SK-N-MC (cell line): ENCODE results near the gene FCHSD2.

Source experiments
- DNase-seq: peaks from one replicate; pipeline ENCODE4 v3.0.0-alpha.2; 2011; ENCODE audit warnings: low read depth, low spot score
- H3K27ac ChIP-seq: fragments of 200-600 bp; sonication (generic); 2 replicates; pipeline ENCODE4 v1.5.1; 2016; ENCODE audit warnings: mixed run types
- H3K36me3 ChIP-seq: fragments of 200-600 bp; sonication (generic); 2 replicates; pipeline ENCODE4 v1.6.1; 2017; ENCODE audit warnings: antibody characterized with exemption, low read length, mixed read lengths; ENCODE audit not compliant: insufficient read depth
- H3K4me3 ChIP-seq: fragments of 200-600 bp; sonication (generic); 2 replicates; pipeline ENCODE4 v1.5.1; 2016
- H3K9ac ChIP-seq: fragments of 200-600 bp; sonication (generic); 2 replicates; pipeline ENCODE4 v1.8.0; 2017; ENCODE audit warnings: mixed run types, mixed read lengths; ENCODE audit not compliant: insufficient read length
- H3K9me3 ChIP-seq: fragments of 200-600 bp; sonication (generic); 2 replicates; pipeline ENCODE4 v1.6.1; 2017; ENCODE audit warnings: low read depth, mild to moderate bottlenecking, antibody characterized with exemption, low read length, moderate library complexity, mixed read lengths
- EZH2 ChIP-seq: fragments of 200-600 bp; sonication (generic); IDR thresholded peaks from one replicate; pipeline ENCODE4 v1.6.1; 2017; ENCODE audit warnings: antibody characterized with exemption
- FOXP2 ChIP-seq: optimal IDR thresholded peaks from 2 replicates; pipeline ENCODE3; 2011; ENCODE audit warnings: mild to moderate bottlenecking, moderate library complexity; ENCODE audit not compliant: insufficient read depth; ENCODE audit errors: extremely low read length, control extremely low read depth
- POLR2AphosphoS5 ChIP-seq: IDR thresholded peaks from 2 replicates; pipeline ENCODE4 v1.6.1; 2012; ENCODE audit warnings: mild to moderate bottlenecking, low read depth, low read length, borderline replicate concordance

Gene FCHSD2

GRCh38 chr11:72900013-72900412 is 242.1 kb downstream of the FCHSD2 start:
- Histone ChIP-seq H3K9me3 (no peaks in the 10 kb centered on the region), H3K4me3 (no peak overlapping the region), H3K36me3 (peaks cover 20% of the 10 kb centered on the region), H3K27ac (no peak overlapping the region), H3K9ac (no peak overlapping the region)
- DNase-seq: no peak
- TF ChIP-seq EZH2: no peak
- no peak for TF ChIP-seq FOXP2
- no peak for TF ChIP-seq POLR2AphosphoS5

DNA sequence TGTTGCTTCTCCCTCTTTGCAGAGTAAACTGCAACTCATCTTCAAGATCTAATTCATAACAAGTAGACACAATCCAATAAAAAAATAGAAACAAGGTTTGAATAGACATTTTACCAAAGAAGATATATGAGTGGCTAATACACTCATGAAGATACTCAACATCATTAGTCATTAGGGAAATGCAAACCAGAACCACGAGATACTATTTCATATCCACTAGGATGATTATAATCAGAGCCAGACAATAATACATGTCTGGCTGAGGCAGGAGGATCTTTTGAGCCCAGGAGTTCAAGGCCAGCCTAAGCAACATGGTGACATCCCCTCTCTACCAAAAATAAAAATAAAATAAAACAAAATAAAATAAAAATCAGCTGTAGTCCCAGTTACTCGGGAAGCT is 242.9 kb downstream of the FCHSD2 start:
- TF ChIP-seq POLR2AphosphoS5 (no peak), EZH2 (no peak), FOXP2 (no peak)

GRCh38 chr11:72897506-72897905 is 244.6 kb downstream of the FCHSD2 start:
- H3K9me3 ChIP-seq: no peaks in the 10 kb centered on the region
- H3K4me3 ChIP-seq: no peak overlapping the region
- peaks cover 24% of the 10 kb centered on the region for H3K36me3 ChIP-seq
- no peak for TF ChIP-seq EZH2
- no peak overlapping the region for H3K27ac ChIP-seq
- H3K9ac ChIP-seq: no peak overlapping the region
- no peak for DNase-seq

More for the DNA sequence above, 242.9 kb downstream of the FCHSD2 start:
- no peak overlapping the region for H3K4me3 ChIP-seq
- no peaks in the 10 kb centered on the region for H3K9me3 ChIP-seq
- no peak overlapping the region for H3K9ac ChIP-seq
- no peak overlapping the region for H3K27ac ChIP-seq
- no peak for DNase-seq
- H3K36me3 ChIP-seq: peaks cover 20% of the 10 kb centered on the region

DNA sequence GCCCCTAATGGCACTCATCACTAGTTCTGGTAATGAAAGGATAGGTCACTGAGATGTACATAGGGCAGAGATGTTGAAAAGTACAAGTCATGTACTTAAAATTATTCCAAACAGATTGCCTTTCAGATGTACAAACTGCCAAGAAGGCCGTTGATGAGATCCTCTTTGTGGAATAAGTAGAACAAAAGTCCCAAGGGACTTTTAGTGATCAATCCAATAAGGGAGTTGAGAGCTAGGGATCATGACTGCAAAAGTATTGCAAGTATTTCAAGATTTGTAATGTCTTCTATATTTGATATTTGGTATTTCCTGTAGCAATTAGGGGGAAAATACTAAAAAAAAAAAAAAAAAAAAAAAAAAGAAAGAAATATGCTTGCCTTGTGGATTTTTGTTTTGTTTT is 245.7 kb downstream of the FCHSD2 start:
- peaks cover 21% of the 10 kb centered on the region for H3K36me3 ChIP-seq
- DNase-seq: no peak

GRCh38 chr11:72890881-72891280 is 251.2 kb downstream of the FCHSD2 start:
- no peak overlapping the region for H3K27ac ChIP-seq
- H3K4me3 ChIP-seq: no peak overlapping the region
- H3K36me3 ChIP-seq: peaks cover 39% of the 10 kb centered on the region
- TF ChIP-seq EZH2 (no peak), FOXP2 (no peak), POLR2AphosphoS5 (no peak)
- no peaks in the 10 kb centered on the region for H3K9me3 ChIP-seq
- DNase-seq: no peak
- no peak overlapping the region for H3K9ac ChIP-seq

More for the DNA sequence above, 245.7 kb downstream of the FCHSD2 start:
- no peak overlapping the region for H3K9ac ChIP-seq
- no peak overlapping the region for H3K27ac ChIP-seq
- H3K9me3 ChIP-seq: no peaks in the 10 kb centered on the region
- H3K4me3 ChIP-seq: no peak overlapping the region
- TF ChIP-seq EZH2: no peak
- no peak for TF ChIP-seq FOXP2
- no peak for TF ChIP-seq POLR2AphosphoS5

DNA sequence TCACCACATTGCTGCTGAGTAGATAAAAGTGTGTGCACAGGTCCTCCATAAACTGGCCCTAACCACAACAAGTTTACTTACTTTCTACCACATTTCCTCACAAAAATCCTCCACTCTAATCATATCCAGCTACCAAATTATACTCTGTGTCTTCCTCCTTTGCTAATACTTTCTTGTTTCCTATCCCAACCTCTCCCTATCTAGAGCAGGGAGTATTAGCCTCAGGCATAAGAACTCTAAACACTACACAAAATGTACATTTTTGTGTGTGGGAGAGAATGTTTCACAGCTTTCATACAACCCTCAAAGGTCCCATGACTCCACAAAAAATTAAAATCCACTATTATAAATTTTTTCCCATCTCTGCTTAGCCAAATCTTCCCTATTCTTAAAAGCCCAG is 255.5 kb downstream of the FCHSD2 start:
- Histone ChIP-seq H3K36me3 (peaks cover 52% of the 10 kb centered on the region), H3K27ac (peak overlapping the region; percentile 74; the same call in 1 of the 2 replicates), H3K9me3 (no peaks in the 10 kb centered on the region), H3K4me3 (no peak overlapping the region), H3K9ac (no peak overlapping the region)
- TF ChIP-seq POLR2AphosphoS5 (no peak), FOXP2 (no peak), EZH2 (no peak)
- no peak for DNase-seq

DNA sequence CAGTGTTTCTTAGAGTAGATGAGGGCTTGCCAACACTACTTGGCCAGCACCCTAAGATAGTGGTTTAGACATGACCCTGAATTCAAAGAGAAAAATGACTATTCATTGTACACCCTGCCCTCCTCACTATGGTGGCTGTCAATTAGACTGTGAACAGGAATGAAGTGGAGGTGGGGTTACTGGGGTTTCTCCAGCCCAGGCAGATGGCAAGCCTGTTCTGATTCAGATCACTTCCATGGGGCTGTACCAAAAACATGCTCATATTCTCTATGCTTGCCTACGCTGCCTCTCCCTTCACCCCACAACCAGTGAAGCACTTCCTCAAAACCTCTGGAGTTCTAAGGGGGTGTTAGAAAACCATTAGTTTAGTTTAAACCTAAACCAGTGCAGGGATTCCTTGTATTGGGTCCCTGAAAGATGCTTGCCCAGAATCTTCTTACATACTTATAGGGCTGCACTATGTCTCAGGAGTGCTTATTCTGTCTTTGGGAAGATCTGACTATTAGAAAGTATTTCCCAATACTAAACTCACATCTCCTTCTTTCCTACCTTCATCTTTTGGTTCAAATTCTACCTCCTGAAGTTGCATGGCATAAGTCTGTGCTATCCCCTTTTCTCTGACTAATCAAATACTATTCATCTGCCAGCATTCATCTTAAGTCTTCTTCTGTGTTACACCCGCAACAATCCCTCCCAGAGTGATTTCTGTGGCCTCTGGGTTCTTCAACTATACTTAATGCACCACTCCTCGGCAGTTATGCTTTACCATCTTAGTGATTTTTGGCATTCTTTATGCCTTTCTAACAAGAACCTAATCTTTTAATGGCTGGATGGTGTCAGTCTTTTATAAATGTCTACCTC is 256.1 kb downstream of the FCHSD2 start:
- Histone ChIP-seq H3K27ac (no peak overlapping the region), H3K36me3 (peaks cover 58% of the 10 kb centered on the region), H3K4me3 (no peak overlapping the region), H3K9ac (no peak overlapping the region), H3K9me3 (no peaks in the 10 kb centered on the region)
- TF ChIP-seq FOXP2 (no peak), POLR2AphosphoS5 (no peak), EZH2 (no peak)
- no peak for DNase-seq

- peaks cover 48% of the 10 kb centered on the region for H3K36me3 ChIP-seq
- H3K27ac ChIP-seq: no peak overlapping the region
- H3K4me3 ChIP-seq: no peak overlapping the region
- TF ChIP-seq FOXP2: no peak
- no peak for TF ChIP-seq EZH2
- TF ChIP-seq POLR2AphosphoS5: no peak
- no peaks in the 10 kb centered on the region for H3K9me3 ChIP-seq
- DNase-seq: no peak
- H3K9ac ChIP-seq: no peak overlapping the region
Observed at GRCh38 chr11:72876147-72876546, 266.0 kb downstream of the FCHSD2 start.

DNA sequence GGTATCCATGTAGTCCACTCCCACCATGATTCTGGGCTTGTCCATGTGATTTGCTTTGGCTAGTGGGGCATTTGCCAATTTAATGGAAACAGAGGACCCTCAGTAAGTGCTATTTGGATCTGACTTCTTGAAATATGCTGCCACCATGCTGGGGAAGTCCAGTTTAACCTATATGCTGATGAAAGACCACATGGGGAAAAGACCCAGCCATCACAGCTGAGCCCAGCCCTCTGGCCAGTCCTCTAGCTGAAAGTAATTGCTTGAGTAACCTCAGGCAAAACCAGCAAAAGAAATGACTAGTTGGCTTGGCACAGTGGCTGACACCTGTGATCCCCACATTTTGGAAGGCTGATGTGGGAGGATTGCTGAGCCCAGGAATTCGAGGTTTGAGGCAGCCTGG is 266.4 kb downstream of the FCHSD2 start:
- H3K27ac ChIP-seq: no peak overlapping the region
- no peak for DNase-seq
- no peak overlapping the region for H3K4me3 ChIP-seq
- H3K9me3 ChIP-seq: no peaks in the 10 kb centered on the region
- H3K36me3 ChIP-seq: peaks cover 48% of the 10 kb centered on the region
- no peak overlapping the region for H3K9ac ChIP-seq
- no peak for TF ChIP-seq POLR2AphosphoS5
- no peak for TF ChIP-seq EZH2
- TF ChIP-seq FOXP2: no peak
